ENCODE measurements around the gene FABP6.

DNA sequence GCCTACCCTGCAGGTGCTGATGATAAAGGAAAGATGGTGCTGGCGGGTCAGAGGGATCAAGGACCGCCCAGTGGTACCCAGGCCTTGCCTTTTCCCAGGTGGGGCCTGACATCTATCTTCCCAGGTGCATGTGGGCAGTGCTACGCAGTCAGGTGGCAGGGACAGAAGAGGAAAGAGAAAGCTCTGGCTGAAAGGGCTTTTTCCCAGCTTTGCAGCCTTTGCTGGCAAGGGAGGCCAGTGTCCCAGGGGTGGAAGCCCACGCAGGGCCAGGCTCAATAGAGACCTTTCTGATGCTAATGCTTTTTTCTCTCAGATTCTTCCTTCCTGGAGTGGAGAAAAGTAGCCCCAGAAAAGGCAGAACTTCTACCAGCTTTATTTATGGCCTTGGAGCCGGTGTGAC is 36.7 kb downstream of the FABP6 start:
- TF ChIP-seq, protein P1, sequence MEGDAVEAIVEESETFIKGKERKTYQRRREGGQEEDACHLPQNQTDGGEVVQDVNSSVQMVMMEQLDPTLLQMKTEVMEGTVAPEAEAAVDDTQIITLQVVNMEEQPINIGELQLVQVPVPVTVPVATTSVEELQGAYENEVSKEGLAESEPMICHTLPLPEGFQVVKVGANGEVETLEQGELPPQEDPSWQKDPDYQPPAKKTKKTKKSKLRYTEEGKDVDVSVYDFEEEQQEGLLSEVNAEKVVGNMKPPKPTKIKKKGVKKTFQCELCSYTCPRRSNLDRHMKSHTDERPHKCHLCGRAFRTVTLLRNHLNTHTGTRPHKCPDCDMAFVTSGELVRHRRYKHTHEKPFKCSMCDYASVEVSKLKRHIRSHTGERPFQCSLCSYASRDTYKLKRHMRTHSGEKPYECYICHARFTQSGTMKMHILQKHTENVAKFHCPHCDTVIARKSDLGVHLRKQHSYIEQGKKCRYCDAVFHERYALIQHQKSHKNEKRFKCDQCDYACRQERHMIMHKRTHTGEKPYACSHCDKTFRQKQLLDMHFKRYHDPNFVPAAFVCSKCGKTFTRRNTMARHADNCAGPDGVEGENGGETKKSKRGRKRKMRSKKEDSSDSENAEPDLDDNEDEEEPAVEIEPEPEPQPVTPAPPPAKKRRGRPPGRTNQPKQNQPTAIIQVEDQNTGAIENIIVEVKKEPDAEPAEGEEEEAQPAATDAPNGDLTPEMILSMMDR (IDR thresholded peaks at IDR 0.05) = no peak
- TF ChIP-seq POLR2AphosphoS5 (IDR thresholded peaks at IDR 0.05; ENCODE audit: low read depth, low read length) (no peak), SIN3A (IDR thresholded peaks at IDR 0.05; ENCODE audit: borderline replicate concordance, insufficient read depth, low read depth, low read length) (no peak)
- TF ChIP-seq, protein P2, sequence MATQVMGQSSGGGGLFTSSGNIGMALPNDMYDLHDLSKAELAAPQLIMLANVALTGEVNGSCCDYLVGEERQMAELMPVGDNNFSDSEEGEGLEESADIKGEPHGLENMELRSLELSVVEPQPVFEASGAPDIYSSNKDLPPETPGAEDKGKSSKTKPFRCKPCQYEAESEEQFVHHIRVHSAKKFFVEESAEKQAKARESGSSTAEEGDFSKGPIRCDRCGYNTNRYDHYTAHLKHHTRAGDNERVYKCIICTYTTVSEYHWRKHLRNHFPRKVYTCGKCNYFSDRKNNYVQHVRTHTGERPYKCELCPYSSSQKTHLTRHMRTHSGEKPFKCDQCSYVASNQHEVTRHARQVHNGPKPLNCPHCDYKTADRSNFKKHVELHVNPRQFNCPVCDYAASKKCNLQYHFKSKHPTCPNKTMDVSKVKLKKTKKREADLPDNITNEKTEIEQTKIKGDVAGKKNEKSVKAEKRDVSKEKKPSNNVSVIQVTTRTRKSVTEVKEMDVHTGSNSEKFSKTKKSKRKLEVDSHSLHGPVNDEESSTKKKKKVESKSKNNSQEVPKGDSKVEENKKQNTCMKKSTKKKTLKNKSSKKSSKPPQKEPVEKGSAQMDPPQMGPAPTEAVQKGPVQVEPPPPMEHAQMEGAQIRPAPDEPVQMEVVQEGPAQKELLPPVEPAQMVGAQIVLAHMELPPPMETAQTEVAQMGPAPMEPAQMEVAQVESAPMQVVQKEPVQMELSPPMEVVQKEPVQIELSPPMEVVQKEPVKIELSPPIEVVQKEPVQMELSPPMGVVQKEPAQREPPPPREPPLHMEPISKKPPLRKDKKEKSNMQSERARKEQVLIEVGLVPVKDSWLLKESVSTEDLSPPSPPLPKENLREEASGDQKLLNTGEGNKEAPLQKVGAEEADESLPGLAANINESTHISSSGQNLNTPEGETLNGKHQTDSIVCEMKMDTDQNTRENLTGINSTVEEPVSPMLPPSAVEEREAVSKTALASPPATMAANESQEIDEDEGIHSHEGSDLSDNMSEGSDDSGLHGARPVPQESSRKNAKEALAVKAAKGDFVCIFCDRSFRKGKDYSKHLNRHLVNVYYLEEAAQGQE (IDR thresholded peaks at IDR 0.05; ENCODE audit: insufficient read depth in 1 of 2, low read depth in 2 of 2, low read length in 1 of 2) = no peak
